Chondrocyte (in vitro differentiated cells): ENCODE measurements around the gene ZNF653. TPM values are rescaled to one million over a fixed set of nuclear protein-coding genes. Genes with fewer than 3 reads are reported as not detected.

Experiments
- DNase-seq: peaks from one replicate; pipeline ENCODE4 v3.0.0; 2021; ENCODE audit warnings: mixed read lengths, low spot score
- H3K27ac Mint-ChIP-seq: one replicate; pipeline ENCODE4 v1.8.0; 2021; ENCODE audit warnings: mild to moderate bottlenecking, moderate library complexity, mixed read lengths; ENCODE audit not compliant: unreplicated experiment
- H3K27me3 Mint-ChIP-seq: 2 replicates; pipeline ENCODE4 v1.8.0; 2021; ENCODE audit warnings: low read depth, mixed read lengths
- H3K36me3 Mint-ChIP-seq: 2 replicates; pipeline ENCODE4 v1.8.0; 2021; ENCODE audit warnings: low read depth, mixed read lengths
- H3K4me1 Mint-ChIP-seq: 2 replicates; pipeline ENCODE4 v1.8.0; 2021; ENCODE audit warnings: low read depth, mild to moderate bottlenecking, mixed read lengths
- H3K4me3 Mint-ChIP-seq: one replicate; pipeline ENCODE4 v1.8.0; 2021; ENCODE audit warnings: mild to moderate bottlenecking, moderate library complexity, mixed read lengths; ENCODE audit not compliant: unreplicated experiment
- H3K9me3 Mint-ChIP-seq: 2 replicates; pipeline ENCODE4 v1.8.0; 2021; ENCODE audit warnings: low read depth, mixed read lengths
- CTCF ChIP-seq: fragments of 200-600 bp; sonication (generic); IDR thresholded peaks from 2 replicates; pipeline ENCODE4 v1.5.0; 2021; ENCODE audit warnings: antibody characterized with exemption, mild to moderate bottlenecking, moderate library complexity
- total RNA-seq: library from RNA; stranded (reverse); gene quantifications from 3 replicates; pipeline ENCODE4 v1.2.1, GENCODE V29; 2021

ZNF653 gene
- total RNA-seq, 1 donor from 2014 or later, result 8.2 TPM

GRCh38 chr19:11550265-11550664 lies 44.6 kb upstream of the ZNF653 start:
- no peaks in the 10 kb centered on the region for H3K9me3 Mint-ChIP-seq
- peaks cover 9% of the 10 kb centered on the region for H3K36me3 Mint-ChIP-seq
- no peak for DNase-seq
- H3K27ac Mint-ChIP-seq, result no peak overlapping the region
- H3K27me3 Mint-ChIP-seq, result no peaks in the 10 kb centered on the region
- peaks cover 8% of the 10 kb centered on the region for H3K4me1 Mint-ChIP-seq
- TF ChIP-seq CTCF, result no peak
- no peak overlapping the region for H3K4me3 Mint-ChIP-seq

GRCh38 chr19:11549386-11549953 lies 43.8 kb upstream of the ZNF653 start:
- Mint-ChIP-seq H3K36me3 (peaks cover 10% of the 10 kb centered on the region), H3K4me1 (peaks cover 10% of the 10 kb centered on the region), H3K9me3 (no peaks in the 10 kb centered on the region), H3K27ac (no peak overlapping the region), H3K27me3 (no peaks in the 10 kb centered on the region), H3K4me3 (no peak overlapping the region)
- DNase-seq, result no peak
- TF ChIP-seq CTCF, result no peak

GRCh38 chr19:11547929-11548700 lies 42.5 kb upstream of the ZNF653 start:
- Mint-ChIP-seq H3K27me3 (no peaks in the 10 kb centered on the region), H3K4me1 (peaks cover 10% of the 10 kb centered on the region), H3K9me3 (no peaks in the 10 kb centered on the region), H3K27ac (no peak overlapping the region), H3K4me3 (no peak overlapping the region), H3K36me3 (peaks cover 12% of the 10 kb centered on the region)
- no peak for TF ChIP-seq CTCF
- DNase-seq, result no peak

DNA sequence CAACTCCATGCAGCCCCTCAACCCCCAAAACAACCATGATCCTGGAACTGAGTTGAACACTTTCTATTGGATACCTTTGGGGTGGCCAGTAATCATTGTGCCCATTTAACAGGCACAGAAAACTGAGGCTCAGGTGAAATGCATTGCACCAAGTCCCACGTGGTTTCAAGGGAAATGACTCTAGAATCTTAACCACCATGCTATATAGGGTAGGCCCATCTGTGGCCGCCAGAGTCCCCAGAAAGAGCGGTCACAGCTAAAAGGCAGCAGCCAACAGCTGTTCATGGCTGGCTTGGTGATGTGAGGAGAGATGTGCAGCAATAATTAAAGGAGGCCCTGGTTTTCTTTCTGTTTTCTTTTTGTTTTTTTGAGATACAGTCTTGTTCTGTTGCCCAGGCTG lies 35.6 kb upstream of the ZNF653 start:
- Mint-ChIP-seq H3K27ac (no peak overlapping the region), H3K9me3 (no peaks in the 10 kb centered on the region), H3K4me1 (peaks cover 30% of the 10 kb centered on the region), H3K27me3 (no peaks in the 10 kb centered on the region), H3K36me3 (peaks cover 11% of the 10 kb centered on the region), H3K4me3 (no peak overlapping the region)
- no peak for TF ChIP-seq CTCF
- DNase-seq, result no peak

GRCh38 chr19:11540645-11541044 lies 35.0 kb upstream of the ZNF653 start:
- no peaks in the 10 kb centered on the region for H3K27me3 Mint-ChIP-seq
- DNase-seq, result no peak

More at GRCh38 chr19:11540645-11541044, 35.0 kb upstream of the ZNF653 start:
- H3K36me3 Mint-ChIP-seq, result peaks cover 7% of the 10 kb centered on the region
- H3K27ac Mint-ChIP-seq, result peak overlapping the region; percentile 59
- no peak for TF ChIP-seq CTCF
- H3K9me3 Mint-ChIP-seq, result no peaks in the 10 kb centered on the region
- H3K4me1 Mint-ChIP-seq, result peaks cover 27% of the 10 kb centered on the region
- H3K4me3 Mint-ChIP-seq, result peak overlapping the region; percentile 67
